Erythroblast (primary cell): ENCODE data around the gene ATXN10.

Experiments used
- GATA1 ChIP-seq: IDR thresholded peaks from 2 replicates; pipeline ENCODE4 v1.6.1; 2011; ENCODE audit warnings: low read depth, mild to moderate bottlenecking, control low read depth, low read length, moderate library complexity
- POLR2A ChIP-seq: IDR thresholded peaks from 2 replicates; pipeline ENCODE4 v1.6.1; 2011; ENCODE audit warnings: mild to moderate bottlenecking, low read length

GRCh38 chr22:45709866-45710265 lies 38.2 kb downstream of the ATXN10 start:
- TF ChIP-seq POLR2A (no peak), GATA1 (no peak)
